Esophagus (tissue), 2 donors: Measurements from ENCODE around the gene TBL3. TPM values are rescaled to one million over a fixed set of nuclear protein-coding genes. Genes with fewer than 3 reads are reported as not detected.

Source experiments
- H3K27ac ChIP-seq, 2 donors: one replicate each; pipeline ENCODE4 v1.5.1; 2013; ENCODE audit warnings: low read depth in 2 of 2, mild to moderate bottlenecking in 2 of 2, inconsistent platforms in 1 of 2, low read length in 1 of 2, moderate library complexity in 1 of 2
- H3K27me3 ChIP-seq, 2 donors: one replicate each; pipeline ENCODE4 v1.6.1; 2013; ENCODE audit warnings: low read length in 2 of 2, control low read depth in 1 of 2, mild to moderate bottlenecking in 1 of 2; ENCODE audit not compliant: insufficient read depth in 2 of 2, control insufficient read depth in 1 of 2
- H3K36me3 ChIP-seq, 2 donors: one replicate each; pipeline ENCODE4 v1.6.1; 2013; ENCODE audit warnings: low read length in 1 of 2; ENCODE audit not compliant: control insufficient read depth in 2 of 2, insufficient read depth in 2 of 2
- H3K4me1 ChIP-seq, 2 donors: one replicate each; pipeline ENCODE4 v1.6.1; 2013; ENCODE audit warnings: low read length in 1 of 2; ENCODE audit not compliant: control insufficient read depth in 2 of 2, insufficient read depth in 2 of 2
- H3K4me3 ChIP-seq, 2 donors: one replicate each; pipeline ENCODE4 v1.5.1; 2013; ENCODE audit warnings: low read length in 2 of 2, mild to moderate bottlenecking in 2 of 2, low read depth in 1 of 2, moderate library complexity in 1 of 2
- H3K9me3 ChIP-seq, 2 donors: one replicate each; pipeline ENCODE4 v1.6.1; 2013; ENCODE audit warnings: mild to moderate bottlenecking in 2 of 2, low read depth in 1 of 2, low read length in 1 of 2, moderate library complexity in 1 of 2; ENCODE audit not compliant: control insufficient read depth in 2 of 2, insufficient read depth in 1 of 2
- WGBS, 2 donors: extraction: QIAGEN DNeasy Blood & Tissue Kit; methylation state at CpG; one replicate each; pipeline ENCODE4 v1.1.7; 2013; 5-methylcytosine and 5-hydroxymethylcytosine counted together
- polyA plus RNA-seq, 2 donors: library from polyadenylated mRNA; stranded (reverse); fragments of 200-250 nt; gene quantifications; one replicate each; pipeline ENCODE4 v1.2.3, GENCODE V29; 2013
- donor health status: healthy with polysubstance abuse.
- donor health status: Bipolar disorder and iron deficiency.

TBL3 gene
- polyA plus RNA-seq, 2 donors = 56.6 to 59.0 TPM

- H3K36me3 ChIP-seq = peaks cover 0 to 24% of the 10 kb centered on the region in 2 donors
- WGBS, 2 donors = 12 to 17% methylated on average over 15 to 17 of the region's 17 CpGs
- H3K9me3 ChIP-seq = no peaks in the 10 kb centered on the region
- H3K27ac ChIP-seq = peak overlapping the region; percentile 83 to 94
- H3K27me3 ChIP-seq = no peaks in the 10 kb centered on the region
- peak overlapping the region; percentile 74 to 87 for H3K4me3 ChIP-seq
- H3K4me1 ChIP-seq = peaks cover 0 to 2% of the 10 kb centered on the region in 2 donors
Observed at GRCh38 chr16:1942047-1942809, 29.6 kb upstream of the TBL3 start.

DNA sequence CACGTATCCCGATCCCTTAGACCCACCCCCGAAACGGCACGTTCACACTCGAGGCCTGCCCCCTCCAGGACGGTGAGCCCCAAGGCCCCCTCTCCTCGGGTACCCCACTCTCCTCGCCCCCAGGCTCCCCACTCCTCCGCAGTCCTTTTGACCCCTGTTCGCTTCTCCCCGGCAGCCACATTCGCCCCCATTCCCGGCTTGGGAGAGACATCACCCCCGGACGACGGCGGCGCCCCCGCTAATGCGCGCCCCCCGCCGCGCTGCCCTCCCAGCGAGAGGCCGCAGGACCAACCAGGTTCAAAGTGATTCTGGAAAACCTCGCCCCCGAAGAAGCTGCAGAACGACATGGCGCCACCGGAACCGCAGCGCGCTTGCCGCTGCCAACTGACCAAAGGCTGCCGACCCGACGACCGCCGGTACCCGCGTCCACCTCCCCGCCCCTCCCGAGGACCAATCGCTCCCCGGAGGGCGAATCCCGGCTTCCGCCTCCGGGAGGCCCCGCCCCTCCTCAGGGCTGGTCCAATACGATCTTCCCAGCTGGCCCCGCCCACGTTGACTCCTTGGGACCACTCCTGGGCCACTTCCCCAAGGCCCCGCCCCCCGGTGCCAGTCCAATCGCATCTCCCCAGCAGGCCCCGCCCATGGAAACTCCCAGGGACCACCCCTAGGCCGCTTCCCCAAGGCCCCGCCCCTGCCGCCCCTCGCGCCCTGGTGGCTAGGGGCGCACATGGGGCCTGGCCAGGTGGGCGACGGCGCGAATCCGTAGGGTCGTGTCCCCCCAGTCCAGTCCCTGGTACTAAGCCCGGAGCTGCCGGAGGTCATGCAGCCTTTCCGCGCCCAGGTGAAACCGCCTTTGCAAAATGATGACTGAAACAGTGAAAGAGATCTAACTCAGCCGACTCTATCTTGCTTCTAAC is 28.8 kb upstream of the TBL3 start, which contains the start of gene MSRB1:
MSRB1 (minus strand) TSS at position 390 of the 917 bp plus-strand sequence; CDS start at position 347, 43 bp downstream.
- Histone ChIP-seq H3K27ac (peak within 1 kb of the TSS; percentile 83 to 94), H3K9me3 (no peaks in the 10 kb centered on the region), H3K27me3 (no peaks in the 10 kb centered on the region), H3K36me3 (peaks cover 0 to 21% of the 10 kb centered on the region in 2 donors), H3K4me3 (peak within 1 kb of the TSS; percentile 74 to 87), H3K4me1 (peaks cover 0 to 2% of the 10 kb centered on the region in 2 donors)
- WGBS, 2 donors = 1% methylated on average over 66 to 77 of the region's 77 CpGs

DNA sequence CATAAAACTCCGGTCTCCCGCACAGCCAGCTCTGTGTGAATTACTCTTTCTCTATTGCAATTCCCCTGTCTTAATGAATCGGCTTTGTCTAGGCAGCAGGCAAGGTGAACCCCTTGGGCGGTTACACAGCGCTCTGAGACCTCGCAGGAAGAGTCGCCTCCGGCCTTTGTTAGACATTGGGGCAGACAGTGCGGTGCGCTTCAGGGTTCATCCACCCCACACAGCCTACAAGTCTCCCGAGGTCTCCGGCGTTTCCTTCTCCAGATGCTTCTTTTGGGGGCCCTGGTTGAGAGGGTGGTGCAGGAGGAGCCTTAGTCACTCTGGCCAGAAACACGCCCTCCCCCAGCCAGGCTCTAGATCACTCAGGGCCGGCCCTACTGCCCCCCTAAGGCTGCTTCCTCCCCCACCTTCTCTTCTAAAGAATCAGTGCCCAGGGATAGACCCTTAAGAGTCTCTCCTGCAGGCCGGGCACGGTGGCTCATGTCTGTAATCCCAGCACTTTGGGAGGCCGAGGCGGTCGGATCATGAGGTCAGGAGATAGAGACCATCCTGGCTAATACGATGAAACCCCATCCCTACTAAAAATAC is 27.1 kb upstream of the TBL3 start:
- Histone ChIP-seq H3K9me3 (no peaks in the 10 kb centered on the region), H3K27ac (no peak overlapping the region), H3K4me3 (no peak overlapping the region), H3K4me1 (peaks cover 0 to 2% of the 10 kb centered on the region in 2 donors), H3K27me3 (no peaks in the 10 kb centered on the region), H3K36me3 (peaks cover 0 to 7% of the 10 kb centered on the region in 2 donors)
- 92% methylated on average over 21 of the region's 21 CpGs for WGBS, 2 donors

GRCh38 chr16:1945559-1946391 is 26.1 kb upstream of the TBL3 start:
- 81 to 85% methylated on average over 19 of the region's 19 CpGs for WGBS, 2 donors
- no peaks in the 10 kb centered on the region for H3K27me3 ChIP-seq
- H3K9me3 ChIP-seq = no peaks in the 10 kb centered on the region
- H3K36me3 ChIP-seq = peaks cover 0 to 2% of the 10 kb centered on the region in 2 donors
- peaks cover 6% of the 10 kb centered on the region in 2 donors for H3K4me1 ChIP-seq
- no peak overlapping the region for H3K27ac ChIP-seq
- H3K4me3 ChIP-seq = no peak overlapping the region

- H3K27ac ChIP-seq = no peak overlapping the region
- WGBS, 2 donors = 86 to 87% methylated on average over 38 of the region's 38 CpGs
- H3K27me3 ChIP-seq = no peaks in the 10 kb centered on the region
- peaks cover 4 to 6% of the 10 kb centered on the region in 2 donors for H3K4me1 ChIP-seq
- no peaks in the 10 kb centered on the region for H3K36me3 ChIP-seq
- no peaks in the 10 kb centered on the region for H3K9me3 ChIP-seq
- H3K4me3 ChIP-seq = no peak overlapping the region
Observed at GRCh38 chr16:1946495-1947368, 25.1 kb upstream of the TBL3 start.

GRCh38 chr16:1947369-1947670 is 24.5 kb upstream of the TBL3 start:
- no peak overlapping the region for H3K4me3 ChIP-seq
- H3K27ac ChIP-seq = no peak overlapping the region
- H3K36me3 ChIP-seq = no peaks in the 10 kb centered on the region
- no peaks in the 10 kb centered on the region for H3K9me3 ChIP-seq
- no peaks in the 10 kb centered on the region for H3K27me3 ChIP-seq
- H3K4me1 ChIP-seq = peaks cover 4 to 6% of the 10 kb centered on the region in 2 donors
- WGBS, 2 donors = 83 to 87% methylated on average over 9 of the region's 9 CpGs

- Histone ChIP-seq H3K27me3 (no peaks in the 10 kb centered on the region), H3K4me1 (peaks cover 4 to 10% of the 10 kb centered on the region in 2 donors), H3K9me3 (no peaks in the 10 kb centered on the region), H3K27ac (peak overlapping the region in 1 of 2 donors; percentile 14), H3K4me3 (no peak overlapping the region), H3K36me3 (no peaks in the 10 kb centered on the region)
- 82 to 91% methylated on average over 11 of the region's 11 CpGs for WGBS, 2 donors
Observed at GRCh38 chr16:1949507-1949906, 22.3 kb upstream of the TBL3 start.

- WGBS, 2 donors = 47 to 52% methylated on average over 7 of the region's 7 CpGs
- no peaks in the 10 kb centered on the region for H3K27me3 ChIP-seq
- H3K36me3 ChIP-seq = no peaks in the 10 kb centered on the region
- no peak overlapping the region for H3K4me3 ChIP-seq
- peaks cover 4 to 10% of the 10 kb centered on the region in 2 donors for H3K4me1 ChIP-seq
- peak overlapping the region; percentile 38 to 45 for H3K27ac ChIP-seq
- H3K9me3 ChIP-seq = no peaks in the 10 kb centered on the region
Observed at GRCh38 chr16:1950047-1950446, 21.8 kb upstream of the TBL3 start.
